NCI-H146 treated with DMSO at 0.1 percent for 48 hours (cell line): Measurements from ENCODE around the gene CR1L.
"Not testable (repeated sequence)": the region's sequence is repeated elsewhere in the genome, so short reads cannot be mapped to it uniquely, and the experiment has no call there.

Experiments used
- DNase-seq: peaks from one replicate; lab custom pipeline; 2025; ENCODE audit not compliant: unreplicated experiment; lab: John Stamatoyannopoulos, UW

The CR1L gene

DNA sequence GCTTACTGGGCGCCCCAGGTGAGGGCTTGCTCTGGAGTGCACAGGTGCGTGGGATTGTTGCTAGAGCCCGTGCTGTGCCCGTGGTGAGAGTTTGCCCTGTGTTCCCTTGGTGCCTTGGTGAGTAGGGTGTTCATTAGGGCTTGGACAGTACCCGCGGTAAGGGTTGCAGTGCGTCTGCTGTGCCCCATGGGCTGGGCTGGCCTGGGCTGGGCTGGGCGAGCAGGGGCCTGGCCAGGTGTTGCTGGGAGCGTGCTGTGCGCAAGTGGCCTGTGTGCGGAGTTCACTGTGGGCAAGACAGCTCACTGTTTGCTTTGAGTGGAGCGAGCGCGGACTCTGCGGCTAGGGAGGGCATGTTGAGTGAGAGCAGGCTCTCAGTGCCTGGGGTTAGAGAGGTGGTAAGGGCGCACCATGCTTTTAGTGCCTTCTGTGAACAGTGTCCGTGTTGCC, 725 bp downstream of the CR1L start:
- no peak for DNase-seq

DNA sequence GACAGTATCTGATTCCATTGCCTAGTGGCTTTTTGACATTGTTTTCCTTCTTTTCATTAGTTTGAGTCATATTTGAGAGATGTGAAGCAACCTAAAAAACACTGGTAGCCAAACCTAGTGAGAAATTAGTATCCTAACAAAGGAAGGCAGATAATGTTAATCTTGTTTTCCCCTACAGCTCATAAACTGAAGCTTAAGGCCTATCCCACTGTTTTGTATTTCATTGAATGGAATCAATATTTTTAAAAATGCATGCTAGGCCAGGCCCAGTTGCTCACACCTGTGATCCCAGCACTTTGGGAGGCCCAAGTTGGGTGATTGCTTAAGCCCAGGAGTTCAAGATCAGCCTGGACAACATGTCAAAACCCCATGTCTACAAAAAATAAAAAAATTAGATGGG, 1.2 kb downstream of the CR1L start:
- DNase-seq = no peak

DNA sequence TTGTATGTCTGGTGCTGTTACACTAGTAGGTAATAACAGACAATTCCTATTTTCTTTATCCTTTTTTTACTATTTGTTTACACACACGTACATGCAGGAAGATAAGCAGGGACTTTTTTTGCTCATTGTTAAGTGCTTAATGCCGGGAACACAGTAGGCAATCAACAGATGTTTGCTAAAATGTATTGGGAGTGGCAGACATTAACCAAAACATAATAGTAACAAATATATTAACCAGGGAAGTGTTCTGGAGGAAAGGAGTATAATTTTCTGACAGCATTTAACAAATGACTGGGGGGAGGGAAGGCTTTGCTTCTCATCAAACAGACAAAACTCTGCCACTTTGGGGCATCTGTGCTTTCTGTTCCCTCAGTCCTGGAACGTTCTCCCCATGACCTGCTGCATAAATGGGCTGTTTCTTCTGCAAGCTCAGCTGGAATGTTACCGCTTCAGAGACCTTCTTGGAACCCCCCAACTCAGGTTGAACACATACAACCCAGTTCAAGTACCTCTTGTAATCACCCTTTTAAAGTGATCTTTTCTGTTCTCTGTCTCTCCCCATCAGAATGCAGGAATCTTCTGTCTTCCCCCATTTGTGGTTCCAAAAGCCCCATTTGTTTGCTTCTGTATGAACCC, 2.1 kb downstream of the CR1L start:
- no peak for DNase-seq

DNA sequence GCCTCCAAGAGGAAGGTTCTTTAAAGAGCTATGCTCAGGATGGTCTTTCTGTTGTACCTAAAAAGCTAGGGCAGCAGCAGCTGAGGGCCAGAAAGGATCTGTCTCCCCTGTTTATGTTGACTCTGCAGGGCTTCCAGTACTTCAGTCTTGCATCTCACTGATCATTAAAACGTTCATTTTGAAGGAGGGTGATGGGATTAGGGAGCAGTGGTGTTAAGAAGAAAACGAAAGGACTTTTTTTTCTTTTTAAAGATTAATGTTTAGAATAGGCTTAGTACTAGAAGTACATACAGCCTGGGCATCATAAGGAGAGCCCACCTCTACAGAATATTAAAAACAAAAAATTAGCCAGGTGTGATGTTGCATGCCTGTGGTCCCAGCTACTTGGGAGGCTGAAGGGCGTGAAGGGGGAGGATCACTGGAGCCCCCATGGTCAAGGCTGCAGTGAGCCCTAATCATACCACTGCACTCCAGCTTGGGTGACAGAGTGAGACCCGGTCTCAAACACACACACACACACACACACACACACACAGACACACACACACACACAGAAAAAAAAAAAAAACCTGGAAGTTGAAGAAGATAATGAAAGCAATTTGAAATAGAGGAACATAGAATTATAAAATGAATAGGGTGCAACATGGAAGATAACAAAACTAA, 2.9 kb downstream of the CR1L start:
- DNase-seq = no peak

DNA sequence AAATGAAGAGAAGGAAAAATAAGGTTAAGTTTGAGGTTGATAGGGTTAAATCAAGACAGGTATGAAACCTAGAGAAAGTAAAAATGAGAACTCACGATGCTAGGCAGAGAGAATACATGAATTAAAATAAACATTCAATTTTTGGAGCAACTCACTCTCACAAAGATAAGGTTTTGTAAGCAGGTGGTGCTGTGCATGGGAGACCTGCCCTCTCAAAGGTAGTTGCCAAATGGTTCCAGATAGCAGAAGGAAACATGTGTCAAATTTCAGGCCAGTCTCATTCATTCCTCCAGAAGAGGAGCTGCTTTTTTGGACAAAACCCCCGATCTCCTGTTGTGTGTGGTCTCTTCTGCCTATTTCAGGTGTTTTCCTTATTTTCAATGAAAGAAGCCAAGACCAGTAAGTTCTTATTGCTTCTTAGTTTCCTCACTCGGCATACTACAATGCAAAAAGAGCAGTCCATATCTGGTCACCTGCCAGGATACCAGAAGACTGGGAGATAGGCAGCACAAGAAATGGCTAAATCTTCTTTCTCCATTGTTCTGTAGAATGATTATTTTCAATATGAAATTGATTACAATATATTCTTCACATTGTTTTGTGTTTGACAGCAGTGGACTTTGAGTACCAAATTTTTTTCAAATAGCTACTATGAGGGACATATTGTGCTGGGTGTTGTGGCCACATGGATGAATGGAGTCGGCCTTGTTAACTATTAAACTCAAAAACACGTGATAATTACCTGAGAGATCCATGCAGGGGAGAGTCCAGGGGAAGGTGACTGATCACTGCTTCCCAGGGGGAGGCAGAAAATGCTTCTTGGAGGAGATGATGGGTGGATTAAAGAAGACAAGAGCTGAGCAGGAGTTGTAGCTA, 3.6 kb downstream of the CR1L start:
- no peak for DNase-seq

DNA sequence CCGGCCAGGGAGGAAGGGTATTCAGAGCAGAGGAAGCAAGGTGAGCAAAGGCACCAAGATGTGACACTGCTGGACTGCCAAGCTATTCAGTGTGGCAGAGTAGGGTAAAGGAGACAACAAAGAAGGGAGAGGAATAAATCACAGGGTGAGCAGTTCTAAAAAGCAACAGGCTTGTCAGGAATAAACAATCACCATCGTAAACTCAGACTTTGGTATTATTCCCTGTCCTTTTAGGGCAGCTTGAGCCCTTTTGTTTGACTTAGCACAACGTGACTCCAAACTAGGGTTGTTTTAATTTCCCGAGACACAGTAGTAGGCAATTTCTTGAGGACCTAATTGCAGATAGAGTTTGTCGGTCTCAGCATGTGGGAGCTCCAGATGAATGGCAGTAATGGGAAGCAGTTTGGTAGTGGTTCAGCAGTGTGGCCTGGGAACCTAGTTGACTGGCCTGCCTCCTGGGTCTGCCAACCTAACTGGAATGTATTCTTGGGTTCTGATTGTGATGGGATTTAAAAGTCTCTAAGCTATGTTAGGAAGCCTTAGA, 4.3 kb downstream of the CR1L start:
- peak; percentile 80 for DNase-seq

DNA sequence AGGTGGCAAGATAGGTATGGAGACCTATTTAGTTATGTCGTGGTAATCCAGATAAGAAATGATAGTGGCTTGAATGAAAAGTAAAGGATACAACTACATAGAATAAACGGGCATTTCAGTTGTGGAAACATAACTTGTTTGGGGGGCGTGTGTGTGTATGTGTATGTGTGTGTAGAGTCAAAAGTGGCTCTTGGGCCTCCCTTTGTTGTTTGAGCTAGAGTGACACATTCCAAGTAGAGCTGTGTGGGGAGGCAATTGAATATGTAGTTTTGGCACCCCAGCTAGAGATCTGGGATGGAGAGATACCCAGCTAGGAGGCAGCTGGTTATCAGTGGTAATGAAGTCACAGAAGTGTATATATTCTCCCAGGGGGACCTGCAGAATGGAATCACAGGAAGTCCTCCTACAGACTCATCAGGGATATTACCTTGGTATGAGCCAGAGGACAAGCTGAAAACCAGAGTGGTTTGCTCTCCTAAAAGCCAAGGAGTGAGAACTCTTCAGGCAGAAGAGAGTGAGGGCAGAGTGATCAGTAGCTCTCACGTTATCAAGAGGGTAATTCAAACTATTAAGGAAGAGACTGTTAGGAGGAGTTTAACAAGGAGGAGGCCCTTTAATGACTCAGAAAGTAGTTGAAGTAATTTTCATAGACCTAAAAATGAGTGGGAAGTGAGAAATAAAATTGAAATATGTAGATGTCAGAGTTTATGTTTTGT, 5.1 kb downstream of the CR1L start:
- DNase-seq = no peak

DNA sequence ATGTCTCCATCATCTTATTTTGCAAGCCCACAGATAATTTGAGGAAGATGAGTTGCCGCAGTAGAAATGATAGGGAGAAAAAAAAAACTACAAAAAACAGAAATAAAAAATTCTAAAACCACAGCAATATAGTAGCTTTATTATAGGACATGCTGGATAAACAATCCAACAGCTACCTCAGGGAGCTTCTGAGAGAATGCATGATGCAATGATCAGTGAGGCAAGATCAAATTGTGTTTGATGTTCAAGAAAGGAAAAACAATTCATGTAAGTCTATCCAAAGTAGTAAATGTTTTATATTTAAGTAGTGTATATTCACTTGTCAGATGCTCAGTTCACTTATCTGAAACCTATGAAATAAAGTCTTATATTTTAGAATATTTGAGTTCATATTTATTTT, 6.7 kb downstream of the CR1L start:
- no peak for DNase-seq

DNA sequence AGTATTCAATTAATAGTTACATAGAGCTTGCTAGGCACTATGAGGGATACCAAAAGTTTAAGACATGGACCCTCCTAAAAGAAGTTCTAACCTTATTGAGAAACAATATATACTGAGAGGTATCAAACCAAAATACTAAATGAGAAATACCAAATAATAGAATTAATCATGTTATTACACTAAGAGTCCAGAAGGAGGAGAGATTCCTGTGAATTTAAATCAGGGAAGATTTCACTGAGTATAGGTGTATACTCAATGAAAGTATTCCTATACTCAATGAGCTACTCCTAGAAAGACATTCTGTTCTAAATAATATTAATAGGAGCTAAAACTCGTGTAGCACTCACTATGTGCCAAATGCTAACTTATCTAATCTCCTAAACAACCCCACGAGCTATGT, 9.4 kb downstream of the CR1L start:
- no peak for DNase-seq

DNA sequence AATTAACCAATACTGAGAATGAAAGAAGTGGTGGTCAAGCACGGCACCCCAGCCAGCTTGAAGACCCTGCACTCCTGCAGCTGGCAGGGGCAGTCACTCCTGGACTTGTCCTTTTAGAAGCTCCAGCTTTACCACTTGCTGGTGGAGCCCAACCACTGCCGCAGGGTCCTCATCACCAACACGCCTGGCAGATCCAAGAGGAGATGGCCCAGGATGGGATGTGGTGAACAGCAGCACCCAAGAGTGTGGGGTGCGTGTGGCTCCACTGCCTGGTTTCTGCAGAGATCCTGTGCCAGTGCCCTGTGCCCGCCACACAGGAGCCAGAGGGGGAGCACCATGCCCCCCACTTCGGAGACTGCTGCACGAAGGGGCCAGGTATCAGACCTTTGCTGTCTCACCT, 13.5 kb downstream of the CR1L start:
- no peak for DNase-seq

DNA sequence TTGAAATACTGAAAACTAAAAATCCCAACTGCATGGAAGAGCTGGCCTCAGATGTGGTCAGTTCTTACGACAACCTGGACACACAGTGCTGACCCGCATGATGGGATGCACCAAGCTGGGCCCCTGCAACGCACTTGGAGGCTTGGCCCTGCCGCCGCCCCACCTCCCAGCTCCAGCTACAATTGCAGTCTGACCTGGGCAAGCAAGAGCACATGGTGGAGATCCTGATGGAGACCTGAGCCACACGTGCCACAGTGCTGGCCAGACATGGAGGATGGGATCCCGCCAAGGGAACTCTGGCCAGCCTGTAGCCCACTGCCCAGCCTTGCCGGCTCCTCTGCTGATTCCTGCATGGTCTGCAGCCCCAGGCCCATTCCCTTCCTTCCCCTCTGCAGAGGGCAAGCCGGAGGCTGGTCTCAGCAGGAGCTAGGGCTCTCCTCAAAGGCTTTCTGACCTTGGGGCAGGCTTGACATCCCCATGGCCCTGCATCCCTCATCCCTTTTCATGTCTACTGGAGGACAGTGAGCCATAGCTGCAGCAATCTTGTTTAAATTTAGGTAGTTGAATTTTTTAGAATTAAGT, 14.1 kb downstream of the CR1L start:
- no peak for DNase-seq

DNA sequence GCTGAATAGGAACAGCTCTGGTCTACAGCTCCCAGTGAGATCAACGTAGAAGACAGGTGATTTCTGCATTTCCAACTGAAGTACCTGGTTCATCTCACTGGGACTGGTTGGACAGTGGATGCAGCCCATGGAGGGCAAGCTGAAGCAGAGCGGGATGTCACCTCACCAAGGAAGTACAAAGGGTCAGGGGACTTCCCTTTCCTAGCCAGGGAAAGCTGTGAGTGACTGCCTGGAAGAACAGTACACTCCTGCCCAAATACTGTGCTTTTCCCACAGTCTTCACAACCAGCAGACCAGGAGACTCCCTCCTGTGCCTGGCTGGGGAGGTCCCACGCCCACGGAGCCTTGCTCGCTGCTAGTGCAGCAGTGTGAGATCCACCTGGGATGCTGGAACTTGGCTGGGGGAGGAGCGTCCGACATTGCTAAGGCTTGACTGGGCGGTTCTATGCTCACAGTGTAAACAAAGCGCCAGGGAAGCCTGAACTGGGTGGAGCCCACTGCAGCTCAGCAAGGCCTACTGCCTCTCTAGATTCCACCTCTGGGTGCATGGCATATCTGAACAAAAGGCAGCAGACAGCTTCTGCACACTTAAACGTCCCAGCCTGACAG, 14.7 kb downstream of the CR1L start:
- DNase-seq = peak; percentile 66

DNA sequence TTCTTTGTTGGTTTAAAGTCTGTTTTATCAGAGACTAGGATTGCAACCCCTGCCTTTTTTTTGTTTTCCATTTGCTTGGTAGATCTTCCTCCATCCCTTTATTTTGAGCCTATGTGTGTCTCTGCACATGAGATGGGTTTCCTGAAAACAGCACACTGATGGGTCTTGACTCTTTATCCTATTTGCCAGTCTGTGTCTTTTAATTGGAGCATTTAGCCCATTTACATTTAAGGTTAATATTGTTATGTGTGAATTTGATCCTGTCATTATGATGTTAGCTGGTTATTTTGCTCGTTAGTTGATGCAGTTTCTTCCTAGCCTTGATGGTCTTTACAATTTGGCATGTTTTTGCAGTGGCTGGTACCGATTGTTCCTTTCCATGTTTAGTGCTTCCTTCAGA, 16.5 kb downstream of the CR1L start:
- not testable (repeated sequence) for DNase-seq

DNA sequence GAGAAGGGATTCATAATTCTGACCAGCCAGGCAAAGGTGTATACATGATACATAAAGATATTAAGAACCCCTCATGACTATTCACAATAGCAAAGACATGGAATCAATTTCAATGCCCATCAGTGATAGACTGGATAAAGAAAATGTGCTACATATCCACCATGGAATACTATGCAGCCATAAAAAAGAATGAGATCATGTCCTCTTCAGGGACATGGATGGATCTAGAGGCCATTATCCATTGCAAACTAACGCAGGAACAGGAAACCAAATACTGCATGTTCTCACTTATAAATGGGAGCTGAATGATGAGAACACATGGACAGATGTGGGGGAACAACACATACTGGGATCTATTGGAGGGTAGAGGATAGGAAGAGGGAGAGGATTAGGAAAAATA, 21.4 kb downstream of the CR1L start:
- DNase-seq = no peak

DNA sequence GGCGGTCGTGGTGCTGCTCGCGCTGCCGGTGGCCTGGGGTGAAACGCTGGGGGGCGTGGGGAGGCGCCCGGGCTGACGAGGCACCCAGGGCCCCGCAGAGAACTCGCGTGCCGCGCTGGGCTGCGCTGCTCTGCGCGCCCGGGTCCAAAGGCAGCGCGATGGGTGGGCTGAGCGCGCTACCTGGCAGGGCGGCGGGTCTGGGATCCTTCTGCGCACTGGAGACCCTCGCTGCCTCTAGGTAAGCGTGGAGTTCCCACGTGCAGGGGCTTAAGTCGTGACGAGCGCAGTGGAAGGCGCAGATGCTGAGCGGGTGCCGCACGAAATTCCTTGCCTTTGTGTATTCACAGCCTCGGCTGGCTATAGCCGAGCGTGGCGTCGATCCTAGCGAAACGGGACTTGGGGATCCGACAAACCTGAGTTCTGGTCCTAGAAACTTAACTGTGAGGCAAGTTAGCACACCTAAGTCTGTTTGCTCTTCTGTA, 24.6 kb downstream of the CR1L start:
- no peak for DNase-seq

DNA sequence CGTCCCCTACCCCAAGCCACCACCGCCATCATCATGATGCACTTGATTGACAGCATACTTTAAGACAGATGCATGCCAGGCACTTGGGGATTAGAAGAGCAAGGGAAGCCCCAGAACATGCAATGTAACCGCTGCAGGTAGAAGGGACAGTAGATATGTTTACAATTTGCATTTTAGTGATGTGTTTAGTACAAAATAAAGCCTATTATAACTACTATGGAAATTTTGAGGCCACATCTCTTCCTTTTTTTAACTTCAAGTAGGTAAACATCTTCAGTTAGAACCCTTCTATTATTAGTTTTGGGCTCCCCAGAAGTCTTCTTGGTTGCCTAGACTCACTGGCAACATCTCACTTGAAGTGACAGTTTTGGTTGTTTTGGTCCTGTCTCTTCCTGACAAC, 25.3 kb downstream of the CR1L start:
- no peak for DNase-seq

DNA sequence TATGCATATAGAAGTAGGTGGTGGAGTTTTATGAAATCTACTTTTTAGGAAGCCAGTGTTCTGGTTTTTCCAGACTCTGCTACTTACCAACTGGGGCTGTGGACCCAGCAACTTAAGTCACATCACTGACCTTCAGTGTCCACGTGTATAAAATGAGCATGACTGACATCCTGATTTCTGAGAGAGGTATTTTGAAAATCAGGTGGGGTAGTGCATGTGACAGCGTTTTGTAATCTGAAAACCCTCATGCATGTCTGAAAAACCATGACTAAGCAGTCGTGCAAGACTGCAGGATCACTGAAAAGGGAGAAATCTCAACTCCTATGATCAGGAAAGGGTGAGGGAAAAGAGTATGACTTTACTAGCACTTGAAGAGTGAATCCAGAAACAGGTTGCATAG, 26.1 kb downstream of the CR1L start:
- no peak for DNase-seq

DNA sequence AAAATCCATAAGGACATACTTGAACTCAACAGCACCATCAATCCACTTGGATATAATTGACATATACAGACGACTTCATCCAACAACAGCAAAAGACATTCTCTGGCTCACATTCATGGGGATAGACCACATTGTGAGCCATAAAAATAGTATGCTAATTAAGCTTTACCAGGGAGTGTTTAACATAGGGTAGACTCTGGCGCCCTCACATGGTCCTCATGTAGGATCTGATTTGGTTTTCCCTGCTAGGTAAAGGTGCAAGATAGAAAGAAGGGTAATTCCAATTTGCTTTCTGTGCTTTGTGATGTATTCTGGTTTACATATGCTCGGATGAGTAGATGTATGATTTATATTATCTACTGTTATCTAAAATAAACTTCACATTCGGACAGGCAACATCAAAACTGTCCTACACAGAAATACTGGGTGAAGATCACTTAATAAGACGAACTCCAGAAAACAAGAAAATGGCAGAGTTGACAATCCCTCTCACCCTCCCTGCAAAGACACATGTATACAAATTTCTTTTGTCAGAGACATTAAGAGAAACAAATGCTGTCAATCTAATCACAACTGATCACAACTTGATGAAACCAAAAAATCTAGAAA, 27.7 kb downstream of the CR1L start:
- peak; percentile 61 for DNase-seq

DNA sequence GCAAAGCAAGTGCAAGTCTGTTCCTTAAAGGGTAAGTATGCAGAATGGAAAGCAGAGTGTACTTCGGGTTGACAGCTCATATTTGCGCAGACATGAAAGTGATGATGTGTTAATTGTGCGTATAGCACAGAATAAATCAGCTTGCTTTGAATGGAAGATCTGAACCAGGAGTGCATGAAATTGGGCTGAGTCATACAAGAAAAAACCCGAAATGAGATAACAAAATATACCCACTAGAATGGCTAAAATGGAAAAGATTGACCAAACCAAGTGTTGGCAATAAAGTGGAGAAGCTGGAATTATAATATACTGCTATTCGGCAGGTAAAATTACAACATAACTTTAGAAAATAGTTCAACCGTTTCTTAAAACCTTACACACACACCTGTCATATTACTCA, 28.5 kb downstream of the CR1L start:
- no peak for DNase-seq

DNA sequence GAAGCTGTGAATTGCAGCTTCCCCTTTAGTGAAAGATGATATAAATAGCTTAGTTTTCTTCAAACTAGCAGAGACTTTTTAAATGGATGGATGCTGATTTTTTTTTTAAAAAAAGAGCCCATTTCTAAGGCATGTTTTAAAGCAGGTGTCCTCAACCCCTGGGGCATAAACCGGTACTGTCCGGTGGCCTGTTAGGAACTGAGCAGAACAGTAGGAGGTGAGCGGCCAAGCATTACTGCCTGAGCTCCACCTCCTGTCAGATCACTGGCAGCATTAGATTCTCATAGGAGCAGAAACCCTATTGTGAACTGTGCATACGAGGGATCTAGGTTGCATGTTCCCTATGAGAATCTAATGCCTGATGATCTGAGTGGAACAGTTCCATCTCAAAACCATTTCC, 31.2 kb downstream of the CR1L start:
- DNase-seq = no peak
